HG02763 (cell line): ENCODE data around the gene DACT3.

Experiments used
- ATAC-seq: cut with Tn5 transposase; IDR thresholded peaks from one replicate; pipeline ENCODE4 v1.9.1; 2021; ENCODE audit warnings: mild to moderate bottlenecking, moderate library complexity; ENCODE audit not compliant: unreplicated experiment

Gene DACT3

GRCh38 chr19:46661020-46661731, at the start of gene DACT3:
TSS of gene DACT3 (minus strand) at chr19:46661182. CDS start at chr19:46661064, 118 bp downstream.
- peak; percentile 89 for ATAC-seq

DNA sequence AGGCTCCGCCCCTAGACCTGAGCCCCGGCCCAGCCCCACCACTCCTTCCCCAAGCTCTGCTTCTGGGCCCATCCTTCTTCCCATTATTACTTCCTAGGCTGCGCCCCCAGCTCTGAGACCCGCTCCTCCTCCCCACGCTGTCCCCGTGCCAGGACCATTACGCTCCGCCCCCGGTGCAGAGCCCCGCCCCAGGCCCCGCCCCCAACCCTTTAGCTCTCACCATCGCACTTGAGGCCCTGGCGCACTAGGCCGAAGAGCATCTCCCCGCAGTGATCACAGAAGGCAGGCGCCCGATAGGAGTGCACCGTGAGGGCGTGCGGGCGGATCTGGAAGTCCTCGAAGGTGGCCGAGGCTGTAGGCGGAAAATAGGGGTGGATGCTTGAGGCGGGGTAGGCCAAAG, 49.7 kb upstream of the DACT3 start:
- ATAC-seq = no peak

DNA sequence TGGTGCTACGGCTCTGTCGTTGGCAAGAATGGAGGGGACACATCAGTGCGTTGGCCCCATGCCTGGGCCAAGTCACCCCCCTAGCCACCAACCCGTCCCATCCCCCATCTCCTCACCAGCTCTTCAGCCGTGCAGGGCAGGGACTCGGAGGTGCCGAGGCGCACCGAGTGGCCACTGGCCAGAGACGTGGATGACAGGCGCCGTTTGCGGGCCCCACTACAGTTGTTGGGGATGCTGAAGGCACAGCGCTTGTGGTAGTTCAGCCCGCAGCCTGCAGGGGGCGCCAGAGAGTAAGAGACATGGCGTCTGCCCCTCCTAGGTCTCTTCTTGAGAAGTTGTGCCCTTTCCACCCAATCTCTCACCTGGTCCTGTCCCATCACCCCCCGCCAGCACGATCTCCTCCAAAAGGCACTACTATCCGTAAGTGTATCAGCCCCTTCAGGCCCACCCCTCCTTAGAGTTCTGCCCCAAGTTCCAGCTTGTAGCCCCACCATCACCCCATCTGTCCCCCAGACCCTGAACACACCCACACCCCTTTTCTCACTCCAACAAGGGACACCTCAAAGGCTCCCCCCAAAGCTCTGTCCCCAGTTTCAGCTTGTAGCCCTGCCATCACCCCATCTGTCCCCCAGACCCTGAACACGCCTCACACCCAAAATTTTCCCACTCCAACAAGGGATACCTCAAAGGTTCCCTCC, 43.5 kb upstream of the DACT3 start:
- ATAC-seq = no peak

- ATAC-seq = no peak
Measured at GRCh38 chr19:46700704-46701103, 39.7 kb upstream of the DACT3 start.

GRCh38 chr19:46698395-46699321, 37.7 kb upstream of the DACT3 start:
- no peak for ATAC-seq

DNA sequence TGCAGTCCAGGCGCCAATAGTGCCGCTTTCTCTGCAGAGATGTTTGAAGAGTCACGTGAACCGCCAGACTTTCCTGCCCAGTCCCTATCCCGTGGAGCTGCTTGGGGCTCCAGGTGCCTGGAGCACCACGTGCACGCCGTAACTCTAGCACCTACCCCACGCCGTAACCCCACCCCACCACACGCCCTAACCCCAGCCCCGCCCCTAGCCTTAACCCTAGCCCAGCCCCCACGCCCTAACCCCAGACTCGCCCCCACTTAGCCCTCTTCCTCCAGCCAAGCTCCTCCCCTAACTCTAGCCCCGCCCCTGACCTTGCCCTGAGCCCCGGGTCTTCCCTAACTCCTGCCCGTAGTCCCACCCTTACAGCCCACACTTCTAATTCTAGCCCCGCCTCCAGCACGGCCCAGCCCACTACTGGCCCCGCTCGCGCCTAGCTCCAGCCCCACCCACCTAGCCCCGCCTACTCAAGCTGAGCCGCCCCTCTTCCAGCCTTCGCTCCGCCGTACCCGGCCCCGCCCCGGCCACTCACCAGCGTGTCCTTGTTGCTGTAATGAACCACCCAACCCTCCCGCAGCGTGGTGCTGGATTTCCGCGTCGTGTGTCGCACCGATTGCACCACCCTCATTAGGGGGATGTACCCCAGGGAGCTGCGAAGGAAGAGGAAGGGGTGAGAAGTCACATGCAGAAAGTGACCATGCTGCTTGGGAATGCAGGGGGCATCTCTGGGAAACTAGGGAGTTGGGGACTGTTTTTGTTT, 36.4 kb upstream of the DACT3 start:
- no peak for ATAC-seq

DNA sequence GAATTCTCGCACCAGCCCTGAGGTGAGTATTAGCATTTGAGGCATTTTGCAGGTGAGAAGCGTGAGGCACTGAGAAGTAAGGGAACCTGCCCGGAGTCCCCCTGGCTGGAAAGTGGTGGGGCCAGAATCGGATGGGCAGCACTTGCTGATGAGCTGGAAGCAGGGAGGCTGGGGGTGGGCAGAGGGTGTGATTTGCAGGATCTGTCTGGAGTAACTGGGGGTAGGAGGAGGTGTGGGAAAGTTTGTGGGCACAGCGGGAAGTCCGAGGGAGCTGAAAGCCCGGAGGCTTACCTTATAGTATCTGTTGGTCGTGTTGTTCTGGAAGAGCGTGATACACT, 35.9 kb upstream of the DACT3 start:
- ATAC-seq = no peak

DNA sequence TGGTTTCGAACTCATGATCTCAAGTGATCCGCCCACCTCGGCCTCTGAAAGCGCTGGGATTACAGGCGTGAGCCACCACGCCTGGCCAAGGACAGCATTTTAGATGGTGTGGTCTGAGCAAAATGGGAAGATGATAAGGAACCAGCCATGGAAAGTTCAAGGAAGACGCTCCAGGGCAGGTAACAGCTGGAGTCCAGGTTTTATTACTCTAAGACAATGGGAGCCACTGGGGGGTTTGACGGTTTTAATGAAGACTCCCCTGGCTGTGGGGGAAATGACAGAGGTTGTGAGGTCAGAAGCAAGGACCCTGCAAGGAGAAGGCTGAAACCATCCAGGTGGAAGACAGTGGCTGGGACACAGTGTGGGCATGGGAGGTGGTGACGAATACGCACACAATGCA, 35.1 kb upstream of the DACT3 start:
- no peak for ATAC-seq

DNA sequence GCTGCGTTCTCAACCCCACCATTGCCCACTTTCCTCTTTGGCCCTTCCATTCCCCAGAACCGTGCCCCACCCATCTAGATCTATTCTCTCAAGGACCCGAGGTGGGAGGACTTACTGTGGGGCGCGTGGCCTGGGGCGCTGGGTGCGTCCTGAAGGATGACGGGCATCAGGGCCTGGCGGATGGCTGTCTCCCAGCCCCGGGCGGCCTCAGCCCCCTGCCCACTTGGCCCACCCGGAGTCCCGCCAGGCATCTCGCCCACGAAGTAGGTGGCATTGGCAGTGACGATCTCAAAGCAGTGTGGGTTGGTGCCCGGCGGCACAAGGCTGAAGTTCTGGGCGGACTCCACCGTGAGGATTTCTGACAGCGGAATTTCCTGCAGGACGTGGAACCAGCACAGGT, 32.8 kb upstream of the DACT3 start:
- ATAC-seq = no peak

GRCh38 chr19:46692918-46693722, 32.1 kb upstream of the DACT3 start:
- ATAC-seq = no peak

DNA sequence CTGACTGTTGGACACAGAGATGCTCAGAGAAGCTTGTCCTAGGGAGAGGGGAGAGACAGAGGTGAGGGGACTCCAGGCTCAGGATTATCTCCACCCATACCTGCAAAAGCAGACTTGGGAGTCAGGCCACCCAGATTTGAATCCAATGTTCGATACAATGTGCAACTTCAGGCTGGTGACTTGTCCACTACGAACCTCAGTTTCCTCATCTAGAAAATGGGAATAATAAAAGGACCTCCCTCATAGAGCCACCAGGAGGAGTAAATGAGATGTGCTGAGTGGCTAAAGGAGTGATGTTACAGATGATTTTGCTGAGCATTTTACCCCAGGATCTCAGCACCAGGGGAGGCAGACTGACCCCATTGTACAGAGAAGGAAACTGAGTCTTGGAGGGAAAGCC, 31.0 kb upstream of the DACT3 start:
- no peak for ATAC-seq

DNA sequence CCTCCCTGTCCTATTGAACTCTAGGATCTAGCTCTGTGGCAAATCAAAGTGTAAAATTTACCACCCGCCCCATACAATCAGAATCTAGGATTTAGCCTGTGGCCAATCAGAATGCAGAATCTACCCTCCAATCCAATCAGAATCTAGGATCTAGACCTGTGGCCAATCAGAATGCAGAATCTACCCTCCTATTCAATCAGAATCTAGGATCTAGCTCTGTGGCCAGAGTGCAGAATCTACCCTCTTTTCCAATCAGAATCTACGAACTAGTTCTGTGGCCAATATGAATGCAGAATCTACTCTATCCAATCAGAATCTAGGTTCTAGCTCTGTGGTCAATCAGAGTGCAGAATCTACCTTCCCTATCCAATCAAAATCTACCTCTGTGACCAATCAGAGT, 30.1 kb upstream of the DACT3 start:
- no peak for ATAC-seq

DNA sequence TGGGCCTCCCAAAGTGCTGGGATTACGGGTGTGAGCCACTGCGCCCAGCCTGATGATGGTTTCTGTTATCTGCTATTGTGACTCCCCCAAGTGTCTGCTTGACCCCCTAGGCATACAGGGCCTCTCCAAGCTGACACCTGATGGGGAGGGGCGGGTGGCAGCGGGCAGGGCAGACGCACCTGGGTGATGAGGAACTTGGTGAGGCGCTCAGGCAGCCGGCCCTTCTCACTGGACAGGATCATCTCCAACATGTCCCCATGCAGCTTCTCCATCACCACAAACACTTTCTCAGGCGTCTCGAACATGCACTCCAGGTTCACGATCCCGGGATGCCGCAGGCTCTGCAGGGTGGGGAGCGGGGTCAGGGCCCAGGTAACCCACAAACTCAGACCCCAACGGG, 28.4 kb upstream of the DACT3 start:
- no peak for ATAC-seq

DNA sequence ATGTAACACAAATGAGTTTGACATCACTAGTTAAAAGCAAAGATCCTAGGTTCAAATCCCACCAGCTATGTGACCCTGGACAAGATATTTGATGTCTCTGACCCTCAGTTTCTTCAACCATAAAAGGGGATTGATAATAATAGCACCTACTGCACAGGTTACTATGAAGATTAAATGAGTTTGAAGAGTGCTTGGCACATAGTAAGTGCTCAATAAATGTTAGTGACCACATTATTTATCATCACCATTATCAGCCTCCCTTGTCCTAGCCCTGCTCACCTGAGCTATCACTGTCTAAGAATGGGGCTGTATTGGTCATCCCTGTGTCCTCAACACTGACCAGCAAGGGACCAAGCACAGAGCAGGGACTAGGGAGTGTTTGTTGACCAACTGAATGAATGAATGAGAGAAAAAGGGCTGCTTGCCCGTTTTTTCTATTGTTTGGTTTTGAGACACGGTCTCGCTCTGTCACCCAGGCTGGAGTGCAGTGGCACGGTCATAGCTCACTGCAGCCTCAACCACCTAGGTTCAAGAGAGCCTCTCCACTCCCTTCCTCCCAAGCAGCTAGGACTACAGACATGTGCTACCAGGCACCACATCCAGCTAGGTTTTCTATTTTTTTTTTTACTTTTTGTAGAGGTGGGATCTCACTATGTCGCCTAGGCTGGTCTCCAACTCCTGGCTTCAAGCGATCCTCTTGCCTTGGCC, 26.6 kb upstream of the DACT3 start:
- no peak for ATAC-seq

DNA sequence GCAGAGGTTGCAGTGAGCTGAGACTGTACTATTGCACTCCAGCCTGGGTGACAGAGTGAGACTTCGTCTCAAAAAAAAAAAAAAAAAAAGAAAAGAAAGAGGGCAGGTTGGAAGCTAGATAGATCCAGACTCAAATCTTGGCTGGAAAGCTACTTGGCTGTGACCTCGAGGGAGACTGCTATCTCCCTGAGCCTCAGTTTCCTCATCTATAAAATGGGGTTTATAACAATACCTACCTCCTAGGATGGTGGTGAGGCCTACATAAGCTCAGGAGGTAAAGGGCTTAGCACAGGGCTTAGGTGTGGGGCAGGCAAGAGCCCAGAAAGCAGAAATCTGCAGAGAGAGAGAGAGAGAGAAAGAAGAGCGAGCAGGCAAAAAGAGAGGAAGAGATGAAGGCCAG, 24.2 kb upstream of the DACT3 start:
- no peak for ATAC-seq

DNA sequence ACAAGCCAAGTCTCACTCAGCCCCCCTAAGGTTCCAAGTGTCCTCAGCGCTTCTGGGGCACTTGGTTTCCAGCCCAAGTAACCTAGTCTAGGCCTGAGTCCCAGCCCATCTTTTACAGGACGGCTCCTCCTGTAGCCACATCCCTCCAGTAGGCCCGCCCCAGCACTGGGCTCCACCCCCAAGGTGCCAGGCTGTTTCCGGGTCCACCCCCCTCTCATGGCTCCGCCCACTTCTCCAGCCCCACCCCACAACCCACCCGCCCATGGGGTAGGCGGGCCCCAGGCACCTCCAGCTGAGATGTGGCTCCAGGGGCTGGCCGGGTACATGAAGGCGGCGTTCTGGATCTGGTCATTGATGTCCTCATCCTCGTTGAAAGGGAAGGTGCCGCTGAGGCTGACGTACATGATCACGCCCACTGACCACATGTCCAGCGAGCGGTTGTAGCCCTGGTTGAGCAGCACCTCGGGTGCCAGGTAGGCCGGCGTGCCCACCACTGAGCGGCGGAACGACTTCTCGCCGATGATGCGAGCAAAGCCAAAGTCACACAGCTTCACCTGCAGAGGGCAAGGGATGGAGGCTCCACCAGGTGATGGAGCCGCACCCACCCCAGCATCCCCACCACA, 17.2 kb upstream of the DACT3 start:
- ATAC-seq = no peak

DNA sequence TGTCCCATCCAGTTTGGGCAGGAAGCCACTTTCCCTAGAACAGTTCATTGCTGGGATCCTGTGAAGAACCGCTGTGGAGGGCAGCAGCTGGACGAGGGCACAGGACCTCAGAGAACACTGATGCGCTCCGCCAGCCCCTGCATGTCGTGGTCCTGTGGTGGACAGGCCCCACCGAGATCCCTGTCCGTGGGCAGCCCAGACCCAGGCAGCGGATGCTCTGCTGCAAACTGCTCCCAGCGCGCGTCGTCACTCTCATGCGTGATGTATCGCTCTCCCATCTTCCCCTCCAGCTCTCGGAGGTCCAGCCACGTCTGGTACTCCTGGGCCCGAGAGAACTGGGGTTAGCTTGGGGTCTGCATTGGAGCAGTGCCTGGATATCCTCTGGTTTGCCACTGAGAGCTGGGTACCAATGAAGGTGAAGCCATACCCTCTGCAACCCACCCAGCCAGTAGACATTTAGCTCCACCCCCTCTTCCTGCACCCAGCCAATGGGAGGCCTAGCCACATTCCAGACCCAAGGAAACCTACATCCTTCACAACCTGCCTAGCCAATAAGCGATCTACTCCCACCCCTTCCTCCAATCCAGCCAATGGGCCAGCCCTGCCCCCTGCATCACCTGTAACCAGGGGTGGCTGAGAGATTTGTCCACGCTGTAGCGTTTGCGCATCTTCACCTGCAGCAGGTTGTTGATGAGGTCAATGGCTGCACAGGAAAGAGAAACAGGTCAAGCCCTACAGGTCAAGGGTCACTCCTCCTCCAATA, 13.6 kb upstream of the DACT3 start:
- ATAC-seq = no peak

DNA sequence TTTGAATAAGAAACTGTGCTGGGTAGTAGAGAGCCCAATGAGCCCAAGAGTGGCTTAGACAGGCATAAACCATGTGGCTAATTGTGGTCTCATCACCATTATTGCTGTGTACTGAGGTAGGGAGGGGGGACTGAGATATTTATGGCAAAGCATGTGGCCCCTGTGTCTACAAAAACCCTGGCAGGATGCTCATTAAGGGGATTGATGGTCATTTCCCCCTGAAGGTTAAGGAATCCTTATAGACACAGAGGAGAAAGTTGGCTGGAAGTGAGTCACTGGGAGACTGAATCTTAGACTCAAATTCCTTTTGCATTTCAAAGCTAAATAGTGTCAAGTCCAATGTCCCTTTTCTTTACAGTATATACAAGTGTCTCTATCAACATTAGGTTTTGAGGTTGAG, 9.8 kb upstream of the DACT3 start:
- ATAC-seq = no peak
